HG03439 (cell line): Measurements from ENCODE around the gene SMAD3.
"Not testable (repeated sequence)": the region's sequence is repeated elsewhere in the genome, so short reads cannot be mapped to it uniquely, and the experiment has no call there.

Experiments
- ATAC-seq: cut with Tn5 transposase; IDR thresholded peaks from one replicate; pipeline ENCODE4 v1.9.1; 2021; ENCODE audit warnings: mild to moderate bottlenecking, moderate library complexity; ENCODE audit not compliant: unreplicated experiment

Gene SMAD3

GRCh38 chr15:67138891-67139855, 73.8 kb downstream of the SMAD3 start:
- no peak for ATAC-seq

- no peak for ATAC-seq
Observed at GRCh38 chr15:67140078-67140833, 74.9 kb downstream of the SMAD3 start.

GRCh38 chr15:67142092-67142766, 76.8 kb downstream of the SMAD3 start:
- no peak for ATAC-seq

GRCh38 chr15:67142767-67143100, 77.3 kb downstream of the SMAD3 start:
- ATAC-seq = no peak

GRCh38 chr15:67143646-67144045, 78.2 kb downstream of the SMAD3 start:
- no peak for ATAC-seq

- ATAC-seq = no peak
Observed at GRCh38 chr15:67144609-67145311, 79.4 kb downstream of the SMAD3 start.

- no peak for ATAC-seq
Observed at GRCh38 chr15:67145312-67145610, 79.9 kb downstream of the SMAD3 start.

GRCh38 chr15:67145710-67146109, 80.3 kb downstream of the SMAD3 start:
- no peak for ATAC-seq

GRCh38 chr15:67146234-67146633, 80.8 kb downstream of the SMAD3 start:
- no peak for ATAC-seq

- ATAC-seq = no peak
Observed at GRCh38 chr15:67146875-67147381, 81.5 kb downstream of the SMAD3 start.

- ATAC-seq = no peak
Observed at GRCh38 chr15:67147396-67147949, 82.1 kb downstream of the SMAD3 start.

- ATAC-seq = no peak
Observed at GRCh38 chr15:67148196-67148701, 82.8 kb downstream of the SMAD3 start.

GRCh38 chr15:67149068-67149772, 83.8 kb downstream of the SMAD3 start:
- ATAC-seq = no peak

GRCh38 chr15:67149773-67150022, 84.3 kb downstream of the SMAD3 start:
- no peak for ATAC-seq

GRCh38 chr15:67150023-67150860, 84.8 kb downstream of the SMAD3 start:
- no peak for ATAC-seq

- no peak for ATAC-seq
Observed at GRCh38 chr15:67152429-67152828, 87.0 kb downstream of the SMAD3 start.

GRCh38 chr15:67153044-67153443, 87.6 kb downstream of the SMAD3 start:
- ATAC-seq = not testable (repeated sequence)

- ATAC-seq = no peak
Observed at GRCh38 chr15:67154249-67154648, 88.8 kb downstream of the SMAD3 start.

- no peak for ATAC-seq
Observed at GRCh38 chr15:67156426-67156825, 91.0 kb downstream of the SMAD3 start.
